Measurements from ENCODE around the gene TTC27. TPM values are rescaled to one million over a fixed set of nuclear protein-coding genes. Genes with fewer than 3 reads are reported as not detected.

Gene TTC27
- polyA plus RNA-seq, 1 donor (not counting 4 experiments of a cell fraction or from before 2014, with no cell fraction given), result 28.7 TPM

- no peak for FAIRE-seq
- no peak overlapping the region for H3K4me3 ChIP-seq (ENCODE audit: control insufficient read depth in 2 of 3, extremely low read depth in 1 of 3, insufficient read depth in 2 of 3, low read depth in 1 of 3, low read length in 3 of 3)
- no peak overlapping the region for H3K27ac ChIP-seq (ENCODE audit: control insufficient read depth, insufficient read depth, low read length)
- TF ChIP-seq EZH2 (IDR thresholded peaks at IDR 0.05; ENCODE audit: low read length), result no peak
- no peak for TF ChIP-seq CTCF (optimal IDR thresholded peaks at IDR 0.05 in 1 of 3, IDR thresholded peaks at IDR 0.05 in 1 of 3, conservative IDR thresholded peaks at IDR 0.05 in 1 of 3; ENCODE audit: extremely low read depth in 1 of 3, insufficient read depth in 2 of 3, low read length in 3 of 3)
- H3K9me3 ChIP-seq (ENCODE audit: control insufficient read depth, low read depth, low read length), result no peaks in the 10 kb centered on the region
- DNase-seq (ENCODE audit: low read depth, low spot score), result no peak
- H3K27me3 ChIP-seq (ENCODE audit: control insufficient read depth, extremely low read depth, insufficient read depth, low read length), result no peaks in the 10 kb centered on the region
- H3K9me1 ChIP-seq (ENCODE audit: control insufficient read depth, extremely low read depth, insufficient read depth, low read length), result no peaks in the 10 kb centered on the region
- H3K4me2 ChIP-seq (ENCODE audit: control insufficient read depth, extremely low read depth, insufficient read depth, low read depth, low read length), result no peak overlapping the region
- H3K9ac ChIP-seq (ENCODE audit: control insufficient read depth, extremely low read depth, insufficient read depth, low read length), result no peak overlapping the region
- H3K4me1 ChIP-seq (ENCODE audit: control insufficient read depth, extremely low read depth, insufficient read depth, low read length), result peaks cover 8% of the 10 kb centered on the region
- peaks cover 14% of the 10 kb centered on the region for H3K79me2 ChIP-seq (ENCODE audit: control insufficient read depth, insufficient read depth, low read length)
- H3K36me3 ChIP-seq (ENCODE audit: control insufficient read depth in 2 of 2, extremely low read depth in 1 of 2, insufficient read depth in 2 of 2, low read length in 2 of 2), result peaks cover 4 to 10% of the 10 kb centered on the region in 2 experiments
- H4K20me1 ChIP-seq (ENCODE audit: control insufficient read depth, extremely low read depth, insufficient read depth, low read length), result no peaks in the 10 kb centered on the region
- no peak overlapping the region for H2AFZ ChIP-seq (ENCODE audit: control insufficient read depth, low read length)
- dilution Hi-C loops (cut with MboI; ENCODE audit: extremely low pct_ligation_motif_present, low sequenced_read_pairs), result no loop called here
Observed at GRCh38 chr2:32626639-32627221, 1.1 kb upstream of the TTC27 start.

GRCh38 chr2:32627441-32627813 is 423 bp upstream of the TTC27 start:
- no peak for TF ChIP-seq EZH2 (IDR thresholded peaks at IDR 0.05; ENCODE audit: low read length)
- TF ChIP-seq CTCF (optimal IDR thresholded peaks at IDR 0.05 in 1 of 3, IDR thresholded peaks at IDR 0.05 in 1 of 3, conservative IDR thresholded peaks at IDR 0.05 in 1 of 3; ENCODE audit: extremely low read depth in 1 of 3, insufficient read depth in 2 of 3, low read length in 3 of 3), result no peak
- H3K9ac ChIP-seq (ENCODE audit: control insufficient read depth, extremely low read depth, insufficient read depth, low read length), result peak overlapping the region; percentile 93
- no peaks in the 10 kb centered on the region for H3K9me3 ChIP-seq (ENCODE audit: control insufficient read depth, low read depth, low read length)
- peaks cover 0 to 5% of the 10 kb centered on the region in 2 experiments for H3K36me3 ChIP-seq (ENCODE audit: control insufficient read depth in 2 of 2, extremely low read depth in 1 of 2, insufficient read depth in 2 of 2, low read length in 2 of 2)
- no peaks in the 10 kb centered on the region for H4K20me1 ChIP-seq (ENCODE audit: control insufficient read depth, extremely low read depth, insufficient read depth, low read length)
- peak overlapping the region; percentile 88 for H3K27ac ChIP-seq (ENCODE audit: control insufficient read depth, insufficient read depth, low read length)
- DNase-seq (ENCODE audit: low read depth, low spot score) (no peak), FAIRE-seq (no peak)
- peak overlapping the region; percentile 99 for H3K4me2 ChIP-seq (ENCODE audit: control insufficient read depth, extremely low read depth, insufficient read depth, low read depth, low read length)
- peak overlapping the region; percentile 60 to 96 (median 84) for H3K4me3 ChIP-seq (ENCODE audit: control insufficient read depth in 2 of 3, extremely low read depth in 1 of 3, insufficient read depth in 2 of 3, low read depth in 1 of 3, low read length in 3 of 3)
- H3K4me1 ChIP-seq (ENCODE audit: control insufficient read depth, extremely low read depth, insufficient read depth, low read length), result peaks cover 8% of the 10 kb centered on the region
- H3K27me3 ChIP-seq (ENCODE audit: control insufficient read depth, extremely low read depth, insufficient read depth, low read length), result no peaks in the 10 kb centered on the region
- peak overlapping the region; percentile 98 for H2AFZ ChIP-seq (ENCODE audit: control insufficient read depth, low read length)
- dilution Hi-C loops (cut with MboI; ENCODE audit: extremely low pct_ligation_motif_present, low sequenced_read_pairs), result no loop called here
- H3K79me2 ChIP-seq (ENCODE audit: control insufficient read depth, insufficient read depth, low read length), result peaks cover 14% of the 10 kb centered on the region
- no peaks in the 10 kb centered on the region for H3K9me1 ChIP-seq (ENCODE audit: control insufficient read depth, extremely low read depth, insufficient read depth, low read length)

Data from keratinocyte (primary cell).